ENCODE results near the gene FBXL14. TPM values are rescaled to one million over a fixed set of nuclear protein-coding genes. Genes with fewer than 3 reads are reported as not detected.
"Not testable (repeated sequence)": the region's sequence is repeated elsewhere in the genome, so short reads cannot be mapped to it uniquely, and the experiment has no call there.

FBXL14 gene
- total and polyA plus RNA-seq, 4 donors, result 0.67 to 7.5 (median 4.9) TPM

GRCh38 chr12:1560704-1561103 lies 33.7 kb downstream of the FBXL14 start:
- no peaks in the 10 kb centered on the region for H3K27me3 ChIP-seq (ENCODE audit: control insufficient read depth in 4 of 4, insufficient read depth in 4 of 4, low read length in 3 of 4)
- no peaks in the 10 kb centered on the region for H3K4me1 ChIP-seq (ENCODE audit: control insufficient read depth in 4 of 4, insufficient read depth in 4 of 4, low read length in 3 of 4)
- TF ChIP-seq ZBTB33 (IDR thresholded peaks at IDR 0.05), result no peak
- no peak for TF ChIP-seq EGR1 (IDR thresholded peaks at IDR 0.05; ENCODE audit: low read depth in 2 of 2)
- no peak for TF ChIP-seq CTCF (IDR thresholded peaks at IDR 0.05; ENCODE audit: low read depth, low read length, missing input control)
- TF ChIP-seq HNF4A (conservative IDR thresholded peaks at IDR 0.05), result no peak
- TF ChIP-seq GABPA (IDR thresholded peaks at IDR 0.05 in 1 of 2, conservative IDR thresholded peaks at IDR 0.05 in 1 of 2), result no peak
- TF ChIP-seq, protein P1, sequence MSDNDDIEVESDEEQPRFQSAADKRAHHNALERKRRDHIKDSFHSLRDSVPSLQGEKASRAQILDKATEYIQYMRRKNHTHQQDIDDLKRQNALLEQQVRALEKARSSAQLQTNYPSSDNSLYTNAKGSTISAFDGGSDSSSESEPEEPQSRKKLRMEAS (IDR thresholded peaks at IDR 0.05), result no peak
- no peak for TF ChIP-seq NR2F2 (IDR thresholded peaks at IDR 0.05)
- no peak for TF ChIP-seq YY1 (IDR thresholded peaks at IDR 0.05)
- TF ChIP-seq SP1 (IDR thresholded peaks at IDR 0.05), result no peak
- TF ChIP-seq HNF4G (IDR thresholded peaks at IDR 0.05), result no peak
- TF ChIP-seq, protein P2, sequence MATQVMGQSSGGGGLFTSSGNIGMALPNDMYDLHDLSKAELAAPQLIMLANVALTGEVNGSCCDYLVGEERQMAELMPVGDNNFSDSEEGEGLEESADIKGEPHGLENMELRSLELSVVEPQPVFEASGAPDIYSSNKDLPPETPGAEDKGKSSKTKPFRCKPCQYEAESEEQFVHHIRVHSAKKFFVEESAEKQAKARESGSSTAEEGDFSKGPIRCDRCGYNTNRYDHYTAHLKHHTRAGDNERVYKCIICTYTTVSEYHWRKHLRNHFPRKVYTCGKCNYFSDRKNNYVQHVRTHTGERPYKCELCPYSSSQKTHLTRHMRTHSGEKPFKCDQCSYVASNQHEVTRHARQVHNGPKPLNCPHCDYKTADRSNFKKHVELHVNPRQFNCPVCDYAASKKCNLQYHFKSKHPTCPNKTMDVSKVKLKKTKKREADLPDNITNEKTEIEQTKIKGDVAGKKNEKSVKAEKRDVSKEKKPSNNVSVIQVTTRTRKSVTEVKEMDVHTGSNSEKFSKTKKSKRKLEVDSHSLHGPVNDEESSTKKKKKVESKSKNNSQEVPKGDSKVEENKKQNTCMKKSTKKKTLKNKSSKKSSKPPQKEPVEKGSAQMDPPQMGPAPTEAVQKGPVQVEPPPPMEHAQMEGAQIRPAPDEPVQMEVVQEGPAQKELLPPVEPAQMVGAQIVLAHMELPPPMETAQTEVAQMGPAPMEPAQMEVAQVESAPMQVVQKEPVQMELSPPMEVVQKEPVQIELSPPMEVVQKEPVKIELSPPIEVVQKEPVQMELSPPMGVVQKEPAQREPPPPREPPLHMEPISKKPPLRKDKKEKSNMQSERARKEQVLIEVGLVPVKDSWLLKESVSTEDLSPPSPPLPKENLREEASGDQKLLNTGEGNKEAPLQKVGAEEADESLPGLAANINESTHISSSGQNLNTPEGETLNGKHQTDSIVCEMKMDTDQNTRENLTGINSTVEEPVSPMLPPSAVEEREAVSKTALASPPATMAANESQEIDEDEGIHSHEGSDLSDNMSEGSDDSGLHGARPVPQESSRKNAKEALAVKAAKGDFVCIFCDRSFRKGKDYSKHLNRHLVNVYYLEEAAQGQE (IDR thresholded peaks at IDR 0.05), result no peak
- H3K9me3 ChIP-seq (ENCODE audit: control insufficient read depth in 4 of 4, low read length in 3 of 4), result no peaks in the 10 kb centered on the region
- H3K4me3 ChIP-seq (ENCODE audit: low read depth in 1 of 3, low read length in 3 of 3), result no peak overlapping the region
- no peaks in the 10 kb centered on the region for H3K36me3 ChIP-seq (ENCODE audit: control insufficient read depth in 4 of 4, insufficient read depth in 3 of 4, low read depth in 1 of 4, low read length in 3 of 4)
- H3K27ac ChIP-seq (ENCODE audit: low read depth in 1 of 2, low read length in 2 of 2), result no peak overlapping the region
- no peak overlapping the region for H3K9ac ChIP-seq (ENCODE audit: low read depth in 1 of 2, low read length in 2 of 2)
- no peak for DNase-seq (ENCODE audit: low spot score)
- 93% methylated on average over 6 of the region's 6 CpGs for WGBS

DNA sequence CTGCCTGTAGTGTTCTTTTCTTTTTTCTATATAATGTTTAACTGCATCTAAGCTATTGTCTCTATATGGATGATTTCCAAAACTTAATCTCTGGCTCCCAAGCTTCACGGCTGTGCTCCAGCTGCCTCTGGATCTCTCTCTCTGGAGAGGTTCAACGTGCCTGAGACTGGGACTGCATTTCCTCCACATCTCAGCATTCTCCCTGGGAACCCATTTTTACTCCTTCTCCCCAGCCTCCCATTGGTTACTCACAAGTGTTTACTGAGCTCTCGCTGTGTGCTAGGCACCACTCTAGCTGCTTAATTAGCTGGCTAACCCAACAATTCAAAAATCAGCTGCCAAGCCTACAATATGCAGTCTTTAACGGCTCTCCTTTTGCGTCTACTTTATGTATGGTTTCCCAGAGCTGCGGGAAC lies 34.7 kb downstream of the FBXL14 start:
- DNase-seq (ENCODE audit: low spot score), result no peak
- Histone ChIP-seq H3K9me3 (ENCODE audit: control insufficient read depth in 4 of 4, low read length in 3 of 4) (no peaks in the 10 kb centered on the region), H3K27ac (ENCODE audit: low read depth in 1 of 2, low read length in 2 of 2) (no peak overlapping the region), H3K36me3 (ENCODE audit: control insufficient read depth in 4 of 4, insufficient read depth in 3 of 4, low read depth in 1 of 4, low read length in 3 of 4) (no peaks in the 10 kb centered on the region), H3K9ac (ENCODE audit: low read depth in 1 of 2, low read length in 2 of 2) (no peak overlapping the region), H3K4me1 (ENCODE audit: control insufficient read depth in 4 of 4, insufficient read depth in 4 of 4, low read length in 3 of 4) (no peaks in the 10 kb centered on the region), H3K4me3 (ENCODE audit: low read depth in 1 of 3, low read length in 3 of 3) (no peak overlapping the region), H3K27me3 (ENCODE audit: control insufficient read depth in 4 of 4, insufficient read depth in 4 of 4, low read length in 3 of 4) (no peaks in the 10 kb centered on the region)
- 76% methylated on average over 6 of the region's 6 CpGs for WGBS
- no peak for TF ChIP-seq ATF3 (IDR thresholded peaks at IDR 0.05)
- TF ChIP-seq, protein P2 (IDR thresholded peaks at IDR 0.05), result no peak
- no peak for TF ChIP-seq EGR1 (IDR thresholded peaks at IDR 0.05; ENCODE audit: low read depth in 2 of 2)
- no peak for TF ChIP-seq TAF1 (conservative IDR thresholded peaks at IDR 0.05)
- TF ChIP-seq HNF4A (conservative IDR thresholded peaks at IDR 0.05), result no peak
- no peak for TF ChIP-seq RAD21 (IDR thresholded peaks at IDR 0.05)
- no peak for TF ChIP-seq FOXA2 (IDR thresholded peaks at IDR 0.05)

GRCh38 chr12:1558108-1558507 lies 36.3 kb downstream of the FBXL14 start:
- H3K4me1 ChIP-seq (ENCODE audit: control insufficient read depth in 4 of 4, insufficient read depth in 4 of 4, low read length in 3 of 4); H3K4me3 ChIP-seq (ENCODE audit: low read depth in 1 of 3, low read length in 3 of 3); H3K27me3 ChIP-seq (ENCODE audit: control insufficient read depth in 4 of 4, insufficient read depth in 4 of 4, low read length in 3 of 4); H3K9me3 ChIP-seq (ENCODE audit: control insufficient read depth in 4 of 4, low read length in 3 of 4); H3K27ac ChIP-seq (ENCODE audit: low read depth in 1 of 2, low read length in 2 of 2); DNase-seq (ENCODE audit: low spot score); H3K9ac ChIP-seq (ENCODE audit: low read depth in 1 of 2, low read length in 2 of 2); H3K36me3 ChIP-seq (ENCODE audit: control insufficient read depth in 4 of 4, insufficient read depth in 3 of 4, low read depth in 1 of 4, low read length in 3 of 4): not testable (repeated sequence)
- 91% methylated on average over 15 of the region's 15 CpGs for WGBS
